Pancreas (tissue), 10 donors: ENCODE data around the gene ZKSCAN1. TPM values are rescaled to one million over a fixed set of nuclear protein-coding genes. Genes with fewer than 3 reads are reported as not detected.
A peak's percentile ranks its signal among the peaks of the same experiment; 100 is the strongest.

Experiments used
- ATAC-seq, 4 donors: fragments of 200-7000 bp; cut with Tn5 transposase; one replicate each; pipeline versions ENCODE4 v1.8.0 to v1.9.1; 2020; ENCODE audit warnings: mild to moderate bottlenecking in 4 of 4, moderate library complexity in 4 of 4
- DNase-seq, 6 donors: peaks; one replicate each; pipeline ENCODE4 v3.0.0-alpha.2; 2020
- FAIRE-seq: peaks from 2 replicates; lab custom pipeline; 2012; peaks lifted over from hg19 to GRCh38; lab: Jason Lieb, UNC
- H3K27ac ChIP-seq, 4 donors: fragments of 200-600 bp; sonication (generic); 1 replicate in 3 of 4; 2 replicates in 1 of 4; pipeline versions ENCODE4 v1.5.0 to v1.8.0; 2020
- H3K27me3 ChIP-seq, 4 donors: fragments of 200-600 bp; one replicate each; pipeline ENCODE4 v1.8.0; 2021
- H3K36me3 ChIP-seq, 3 donors: fragments of 200-600 bp; sonication (generic) in 1 of 3; one replicate each; pipeline versions ENCODE4 v1.5.0 to v1.8.0; 2020 to 2021
- H3K4me1 ChIP-seq, 3 donors: fragments of 200-600 bp; one replicate each; pipeline ENCODE4 v1.8.0; 2021
- H3K4me3 ChIP-seq, 4 donors: fragments of 200-600 bp; sonication (generic) in 2 of 4; one replicate each; pipeline versions ENCODE4 v1.5.0 to v1.8.0; 2020 to 2021
- H3K9me3 ChIP-seq, 4 donors: fragments of 200-600 bp; one replicate each; pipeline ENCODE4 v1.8.0; 2021
- CTCF ChIP-seq, 4 donors: fragments of 200-600 bp; sonication (generic) in 3 of 4; IDR thresholded peaks; one replicate each; pipeline versions ENCODE4 v1.5.0 to v1.8.0; 2021; ENCODE audit warnings: antibody characterized with exemption in 4 of 4
- WGBS, 2 donors: extraction: QIAGEN DNeasy Blood & Tissue Kit; methylation state at CpG; one replicate each; pipeline ENCODE4 v1.1.7; 2013; 5-methylcytosine and 5-hydroxymethylcytosine counted together
- intact Hi-C, 3 donors: fragments of 100-400 bp; cut with DNase I; formaldehyde crosslinking; loops; one replicate each; pipeline versions ENCODE4 v1.11.1 to v1.14.2; 2022
- polyA plus RNA-seq, 2 donors: library from polyadenylated mRNA; stranded (reverse); fragments of 200-250 nt; gene quantifications; one replicate each; pipeline ENCODE4 v1.2.3, GENCODE V29; 2013
- total RNA-seq, 6 donors: library from RNA; stranded (reverse); fragmentation: NEBNext Ultra II Directional in 4 of 6; extraction: Animal tissue kit (Norgen Biotek cat#: 25700) in 4 of 6; gene quantifications; one replicate each; pipeline versions ENCODE4 v1.2.1 to v1.2.4, GENCODE V29; 2021 to 2023
- donor health status: healthy with polysubstance abuse.
- donor health status: DM: no; HTN: no; CAD: no; lungs with moderate emphysema.
- donor health status: DM: no; HTN: no; CAD: no.
- donor health status: control.
- donor health status: control.
- donor health status: Bipolar disorder and iron deficiency.
- donor health status: DM: yes; HTN: yes; CAD: no.
- donor health status: DM: no; HTN: no; CAD: no.
- donor health status: DM: no; HTN: no; CAD: no.
- donor health status: DM: yes; HTN: yes; CAD: no.

The ZKSCAN1 gene
- total and polyA plus RNA-seq, 8 donors = 24.2 to 86.0 (median 61.7) TPM

- WGBS, 2 donors = 84 to 87% methylated on average over 10 of the region's 10 CpGs
- no peaks in the 10 kb centered on the region for H3K27me3 ChIP-seq
- intact Hi-C loops = no loop called here
- H3K9me3 ChIP-seq = no peaks in the 10 kb centered on the region
- H3K36me3 ChIP-seq = peaks cover 0 to 10% (median 0%) of the 10 kb centered on the region in 3 donors
- no peak overlapping the region for H3K4me3 ChIP-seq
- ATAC-seq (no peak), DNase-seq (no peak), FAIRE-seq (peak; percentile 26)
- no peak for TF ChIP-seq CTCF (IDR thresholded peaks at IDR 0.05)
- H3K4me1 ChIP-seq = peaks cover 3 to 7% (median 7%) of the 10 kb centered on the region in 3 donors
- no peak overlapping the region for H3K27ac ChIP-seq
Measured at GRCh38 chr7:100087055-100087750, 71.8 kb downstream of the ZKSCAN1 start.

GRCh38 chr7:100088095-100088620 is 72.8 kb downstream of the ZKSCAN1 start:
- intact Hi-C loops = no loop called here
- H3K27me3 ChIP-seq = no peaks in the 10 kb centered on the region
- FAIRE-seq = no peak
- H3K36me3 ChIP-seq = peaks cover 0 to 18% (median 0%) of the 10 kb centered on the region in 3 donors
- DNase-seq = no peak
- TF ChIP-seq CTCF (IDR thresholded peaks at IDR 0.05) = no peak
- peak overlapping the region; percentile 59 to 97 (median 79) for H3K4me3 ChIP-seq
- 76 to 78% methylated on average over 11 of the region's 11 CpGs for WGBS, 2 donors
- H3K9me3 ChIP-seq = no peaks in the 10 kb centered on the region
- peaks cover 0 to 7% (median 7%) of the 10 kb centered on the region in 3 donors for H3K4me1 ChIP-seq
- peak overlapping the region; percentile 70 to 84 (median 80) for H3K27ac ChIP-seq
- ATAC-seq = peak in 1 of 4 donors; percentile 4

- Histone ChIP-seq H3K36me3 (peaks cover 0 to 25% (median 2%) of the 10 kb centered on the region in 3 donors), H3K27ac (peak within 1 kb of the TSS; percentile 70 to 84 (median 80)), H3K9me3 (no peaks in the 10 kb centered on the region), H3K27me3 (no peaks in the 10 kb centered on the region), H3K4me3 (peak within 1 kb of the TSS; percentile 59 to 97 (median 79)), H3K4me1 (peaks cover 0 to 7% (median 7%) of the 10 kb centered on the region in 3 donors)
- DNase-seq (peak; percentile 78 to 97 (median 85)), FAIRE-seq (no peak), ATAC-seq (peak; percentile 91 to 95 (median 94))
- intact Hi-C loops = no loop called here
- 1% methylated on average over 68 of the region's 68 CpGs for WGBS, 2 donors
- no peak for TF ChIP-seq CTCF (IDR thresholded peaks at IDR 0.05)
Measured at GRCh38 chr7:100088621-100089457, 73.4 kb downstream of the ZKSCAN1 start, which contains the start of gene COPS6. COPS6 (plus strand) TSS chr7:100088969; CDS start chr7:100088991, 22 bp downstream.

- H3K27ac ChIP-seq = peak overlapping the region in 1 of 4 donors; percentile 84
- no peak for FAIRE-seq
Measured at GRCh38 chr7:100089458-100090196, 74.2 kb downstream of the ZKSCAN1 start.

More at GRCh38 chr7:100089458-100090196, 74.2 kb downstream of the ZKSCAN1 start:
- intact Hi-C loops = no loop called here
- no peaks in the 10 kb centered on the region for H3K9me3 ChIP-seq
- DNase-seq (no peak), ATAC-seq (no peak)
- peaks cover 0 to 31% (median 9%) of the 10 kb centered on the region in 3 donors for H3K36me3 ChIP-seq
- no peak for TF ChIP-seq CTCF (IDR thresholded peaks at IDR 0.05)
- WGBS, 2 donors = 26 to 35% methylated on average over 7 of the region's 7 CpGs
- H3K4me3 ChIP-seq = peak overlapping the region; percentile 59 to 97 (median 79)
- peaks cover 0 to 7% (median 7%) of the 10 kb centered on the region in 3 donors for H3K4me1 ChIP-seq
- no peaks in the 10 kb centered on the region for H3K27me3 ChIP-seq
